ENCODE results near the gene DAZAP1.

- TF ChIP-seq CTCF (IDR thresholded peaks at IDR 0.05): no peak
- TF ChIP-seq POLR2A (IDR thresholded peaks at IDR 0.05): no peak
Measured at GRCh38 chr19:1393841-1394240, 13.5 kb upstream of the DAZAP1 start.
